HepG2 (cell line): ENCODE data around the gene ABCA2. TPM values are rescaled to one million over a fixed set of nuclear protein-coding genes. Genes with fewer than 3 reads are reported as not detected.
A peak's percentile ranks its signal among the peaks of the same experiment; 100 is the strongest.

Experiments
- BRCA1 ChIP-seq: sonication (generic); formaldehyde crosslinking; IDR thresholded peaks from 2 replicates; pipeline ENCODE4 v1.4.0; 2020; ENCODE audit warnings: missing genetic modification reagents
- FOXA3 ChIP-seq: IDR thresholded peaks from 2 replicates; pipeline ENCODE4 v1.6.1; 2016; ENCODE audit warnings: missing genetic modification reagents, missing compliant biosample characterization
- HDAC2 ChIP-seq: sonication (generic); formaldehyde crosslinking; IDR thresholded peaks from 2 replicates; pipeline ENCODE4 v1.4.0; 2020; ENCODE audit warnings: missing genetic modification reagents
- HNRNPUL1 ChIP-seq: fragments of 200-400 bp; formaldehyde crosslinking; IDR thresholded peaks from 2 replicates; pipeline ENCODE4 v1.6.1; 2017; ENCODE audit warnings: low read depth, mild to moderate bottlenecking, low read length, moderate library complexity
- KLF12 ChIP-seq: sonication (generic); formaldehyde crosslinking; IDR thresholded peaks from 2 replicates; pipeline ENCODE4 v1.4.0; 2020; ENCODE audit warnings: missing genetic modification reagents, borderline replicate concordance
- MLLT10 ChIP-seq: sonication (generic); formaldehyde crosslinking; IDR thresholded peaks from 2 replicates; pipeline ENCODE4 v1.4.0; 2020; ENCODE audit warnings: missing genetic modification reagents
- NFATC3 ChIP-seq: sonication (generic); formaldehyde crosslinking; IDR thresholded peaks from 2 replicates; pipeline ENCODE4 v1.5.1; 2020; ENCODE audit warnings: mild to moderate bottlenecking, missing genetic modification reagents
- PBX2 ChIP-seq: IDR thresholded peaks from 2 replicates; pipeline ENCODE4 v1.6.1; 2016; ENCODE audit warnings: control low read depth
- PHF5A ChIP-seq: IDR thresholded peaks from one replicate; pipeline ENCODE4 v1.6.1; 2018; ENCODE audit warnings: low read depth, missing genetic modification reagents; ENCODE audit not compliant: unreplicated experiment
- TBX3 ChIP-seq: fragments of 450-650 bp; IDR thresholded peaks from 2 replicates; pipeline ENCODE4 v1.6.1; 2017; ENCODE audit warnings: antibody characterized with exemption, mild to moderate bottlenecking, inconsistent platforms, borderline replicate concordance
- TOPORS ChIP-seq: sonication (generic); formaldehyde crosslinking; IDR thresholded peaks from 2 replicates; pipeline ENCODE4 v1.8.0; 2023; ENCODE audit warnings: mild to moderate bottlenecking, missing genetic modification reagents
- ZMYM4 ChIP-seq: sonication (generic); formaldehyde crosslinking; IDR thresholded peaks from 2 replicates; pipeline ENCODE4 v1.8.1; 2023; ENCODE audit warnings: mild to moderate bottlenecking, missing genetic modification reagents
- ZNF333 ChIP-seq: sonication (generic); formaldehyde crosslinking; IDR thresholded peaks from 2 replicates; pipeline ENCODE4 v1.4.0; 2020; ENCODE audit warnings: mild to moderate bottlenecking, missing genetic modification reagents, borderline replicate concordance
- ZNF446 ChIP-seq: sonication (generic); formaldehyde crosslinking; IDR thresholded peaks from 2 replicates; pipeline ENCODE4 v1.5.0; 2020; ENCODE audit warnings: mild to moderate bottlenecking, missing genetic modification reagents
- ZNF451 ChIP-seq: sonication (generic); formaldehyde crosslinking; IDR thresholded peaks from 2 replicates; pipeline ENCODE4 v1.5.0; 2020; ENCODE audit warnings: mild to moderate bottlenecking, missing genetic modification reagents
- ZSCAN30 ChIP-seq: sonication (generic); formaldehyde crosslinking; IDR thresholded peaks from 2 replicates; pipeline ENCODE4 v1.5.0; 2020; ENCODE audit warnings: mild to moderate bottlenecking, missing genetic modification reagents
- polyA plus RNA-seq, 8 experiments: library from polyadenylated mRNA; depleted of rRNA in 3 of 8; stranded (reverse) in 7 of 8; unstranded in 1 of 8; fragments of >200 nt; fragmentation: Illumina TruSeq in 4 of 8; extraction: Trizol in 4 of 8; gene quantifications; 2 replicates each; pipeline versions ENCODE4 v1.2.1 to v1.2.3, GENCODE V29; 2011 to 2016; ENCODE audit warnings: low read depth in 4 of 8, missing spikeins in 1 of 8, mixed read lengths in 1 of 8; ENCODE audit not compliant: insufficient read depth in 1 of 8
- total RNA-seq, 5 experiments: library from RNA; depleted of rRNA; stranded (reverse); fragments of >200 nt; fragmentation: Illumina TruSeq; extraction: Trizol; gene quantifications; 2 replicates each; pipeline ENCODE4 v1.2.3, GENCODE V29; 2016; ENCODE audit warnings: low read depth in 1 of 5
- TF ChIP-seq, protein P1 (sequence below): sonication (generic); formaldehyde crosslinking; IDR thresholded peaks from 2 replicates; pipeline ENCODE4 v1.5.0; 2020; ENCODE audit warnings: mild to moderate bottlenecking, missing genetic modification reagents, moderate library complexity
- TF ChIP-seq, protein P2 (sequence below): sonication (generic); formaldehyde crosslinking; IDR thresholded peaks from 2 replicates; pipeline ENCODE4 v1.4.0; 2020; ENCODE audit warnings: mild to moderate bottlenecking, missing genetic modification reagents
- TF ChIP-seq, protein P3 (sequence below): sonication (generic); formaldehyde crosslinking; IDR thresholded peaks from 2 replicates; pipeline ENCODE4 v1.9.0; 2021; ENCODE audit warnings: missing genetic modification reagents, borderline replicate concordance
- TF ChIP-seq, protein P4 (sequence below): sonication (generic); formaldehyde crosslinking; IDR thresholded peaks from 2 replicates; pipeline ENCODE4 v1.4.0; 2020; ENCODE audit warnings: missing genetic modification reagents
- TF ChIP-seq, protein P5 (sequence below), 2 experiments: IDR thresholded peaks; 2 replicates each; pipeline ENCODE4 v1.6.1; 2011 to 2012; ENCODE audit warnings: low read length in 2 of 2, borderline replicate concordance in 1 of 2, low read depth in 1 of 2, mild to moderate bottlenecking in 1 of 2, moderate library complexity in 1 of 2

ABCA2 gene
- total and polyA plus RNA-seq, 2 of the 13 experiments (the other 11 are each of a cell fraction or from before 2014, with no cell fraction given), result 2.9 to 19.2 TPM

- TF ChIP-seq PBX2 (CRISPR knock-in tag) (no peak), HDAC2 (CRISPR knock-in tag) (0 out of 2 replicates have a peak, but pooled peaks have one; percentile 40), PHF5A (no peak), MLLT10 (CRISPR knock-in tag) (no peak), KLF12 (no peak), ZSCAN30 (CRISPR knock-in tag) (no peak), TOPORS (CRISPR knock-in tag) (no peak), BRCA1 (CRISPR knock-in tag) (no peak), HNRNPUL1 (no peak), FOXA3 (CRISPR knock-in tag) (no peak), NFATC3 (CRISPR knock-in tag) (no peak), TBX3 (no peak), ZMYM4 (peak; percentile 10; the same call in 1 of the 2 replicates), ZNF451 (CRISPR knock-in tag) (no peak), ZNF333 (CRISPR knock-in tag) (no peak), ZNF446 (CRISPR knock-in tag) (0 out of 2 replicates have a peak, but pooled peaks have one; percentile 70)
- TF ChIP-seq, protein P1, sequence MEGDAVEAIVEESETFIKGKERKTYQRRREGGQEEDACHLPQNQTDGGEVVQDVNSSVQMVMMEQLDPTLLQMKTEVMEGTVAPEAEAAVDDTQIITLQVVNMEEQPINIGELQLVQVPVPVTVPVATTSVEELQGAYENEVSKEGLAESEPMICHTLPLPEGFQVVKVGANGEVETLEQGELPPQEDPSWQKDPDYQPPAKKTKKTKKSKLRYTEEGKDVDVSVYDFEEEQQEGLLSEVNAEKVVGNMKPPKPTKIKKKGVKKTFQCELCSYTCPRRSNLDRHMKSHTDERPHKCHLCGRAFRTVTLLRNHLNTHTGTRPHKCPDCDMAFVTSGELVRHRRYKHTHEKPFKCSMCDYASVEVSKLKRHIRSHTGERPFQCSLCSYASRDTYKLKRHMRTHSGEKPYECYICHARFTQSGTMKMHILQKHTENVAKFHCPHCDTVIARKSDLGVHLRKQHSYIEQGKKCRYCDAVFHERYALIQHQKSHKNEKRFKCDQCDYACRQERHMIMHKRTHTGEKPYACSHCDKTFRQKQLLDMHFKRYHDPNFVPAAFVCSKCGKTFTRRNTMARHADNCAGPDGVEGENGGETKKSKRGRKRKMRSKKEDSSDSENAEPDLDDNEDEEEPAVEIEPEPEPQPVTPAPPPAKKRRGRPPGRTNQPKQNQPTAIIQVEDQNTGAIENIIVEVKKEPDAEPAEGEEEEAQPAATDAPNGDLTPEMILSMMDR (CRISPR knock-in tag), result peak; percentile 59
- TF ChIP-seq, protein P2, sequence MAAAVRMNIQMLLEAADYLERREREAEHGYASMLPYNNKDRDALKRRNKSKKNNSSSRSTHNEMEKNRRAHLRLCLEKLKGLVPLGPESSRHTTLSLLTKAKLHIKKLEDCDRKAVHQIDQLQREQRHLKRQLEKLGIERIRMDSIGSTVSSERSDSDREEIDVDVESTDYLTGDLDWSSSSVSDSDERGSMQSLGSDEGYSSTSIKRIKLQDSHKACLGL, result no peak
- TF ChIP-seq, protein P3, sequence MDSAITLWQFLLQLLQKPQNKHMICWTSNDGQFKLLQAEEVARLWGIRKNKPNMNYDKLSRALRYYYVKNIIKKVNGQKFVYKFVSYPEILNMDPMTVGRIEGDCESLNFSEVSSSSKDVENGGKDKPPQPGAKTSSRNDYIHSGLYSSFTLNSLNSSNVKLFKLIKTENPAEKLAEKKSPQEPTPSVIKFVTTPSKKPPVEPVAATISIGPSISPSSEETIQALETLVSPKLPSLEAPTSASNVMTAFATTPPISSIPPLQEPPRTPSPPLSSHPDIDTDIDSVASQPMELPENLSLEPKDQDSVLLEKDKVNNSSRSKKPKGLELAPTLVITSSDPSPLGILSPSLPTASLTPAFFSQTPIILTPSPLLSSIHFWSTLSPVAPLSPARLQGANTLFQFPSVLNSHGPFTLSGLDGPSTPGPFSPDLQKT, result no peak
- TF ChIP-seq, protein P4, sequence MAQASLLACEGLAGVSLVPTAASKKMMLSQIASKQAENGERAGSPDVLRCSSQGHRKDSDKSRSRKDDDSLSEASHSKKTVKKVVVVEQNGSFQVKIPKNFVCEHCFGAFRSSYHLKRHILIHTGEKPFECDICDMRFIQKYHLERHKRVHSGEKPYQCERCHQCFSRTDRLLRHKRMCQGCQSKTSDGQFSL (CRISPR knock-in tag), result no peak
- TF ChIP-seq, protein P5, sequence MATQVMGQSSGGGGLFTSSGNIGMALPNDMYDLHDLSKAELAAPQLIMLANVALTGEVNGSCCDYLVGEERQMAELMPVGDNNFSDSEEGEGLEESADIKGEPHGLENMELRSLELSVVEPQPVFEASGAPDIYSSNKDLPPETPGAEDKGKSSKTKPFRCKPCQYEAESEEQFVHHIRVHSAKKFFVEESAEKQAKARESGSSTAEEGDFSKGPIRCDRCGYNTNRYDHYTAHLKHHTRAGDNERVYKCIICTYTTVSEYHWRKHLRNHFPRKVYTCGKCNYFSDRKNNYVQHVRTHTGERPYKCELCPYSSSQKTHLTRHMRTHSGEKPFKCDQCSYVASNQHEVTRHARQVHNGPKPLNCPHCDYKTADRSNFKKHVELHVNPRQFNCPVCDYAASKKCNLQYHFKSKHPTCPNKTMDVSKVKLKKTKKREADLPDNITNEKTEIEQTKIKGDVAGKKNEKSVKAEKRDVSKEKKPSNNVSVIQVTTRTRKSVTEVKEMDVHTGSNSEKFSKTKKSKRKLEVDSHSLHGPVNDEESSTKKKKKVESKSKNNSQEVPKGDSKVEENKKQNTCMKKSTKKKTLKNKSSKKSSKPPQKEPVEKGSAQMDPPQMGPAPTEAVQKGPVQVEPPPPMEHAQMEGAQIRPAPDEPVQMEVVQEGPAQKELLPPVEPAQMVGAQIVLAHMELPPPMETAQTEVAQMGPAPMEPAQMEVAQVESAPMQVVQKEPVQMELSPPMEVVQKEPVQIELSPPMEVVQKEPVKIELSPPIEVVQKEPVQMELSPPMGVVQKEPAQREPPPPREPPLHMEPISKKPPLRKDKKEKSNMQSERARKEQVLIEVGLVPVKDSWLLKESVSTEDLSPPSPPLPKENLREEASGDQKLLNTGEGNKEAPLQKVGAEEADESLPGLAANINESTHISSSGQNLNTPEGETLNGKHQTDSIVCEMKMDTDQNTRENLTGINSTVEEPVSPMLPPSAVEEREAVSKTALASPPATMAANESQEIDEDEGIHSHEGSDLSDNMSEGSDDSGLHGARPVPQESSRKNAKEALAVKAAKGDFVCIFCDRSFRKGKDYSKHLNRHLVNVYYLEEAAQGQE (IDR thresholded peaks at IDR 0.05; ENCODE audit: borderline replicate concordance in 1 of 2, low read depth in 1 of 2, low read length in 2 of 2), result no peak
Observed at GRCh38 chr9:137028263-137029057, 423 bp upstream of the ABCA2 start (continued).
